Panc1 (cell line): ENCODE data around the gene GSTO2.

ENCODE experiments used
- CTCF ChIP-seq: fragments of 450-650 bp; IDR thresholded peaks from 2 replicates; pipeline ENCODE4 v1.5.1; 2017; ENCODE audit warnings: mild to moderate bottlenecking
- POLR2AphosphoS5 ChIP-seq: IDR thresholded peaks from 2 replicates; pipeline ENCODE4 v1.6.1; 2012; ENCODE audit warnings: mild to moderate bottlenecking, low read depth, low read length, moderate library complexity
- TF ChIP-seq, protein P1 (sequence below), 2 experiments: IDR thresholded peaks; 2 replicates each; pipeline ENCODE4 v1.6.1; 2011 to 2012; ENCODE audit warnings: low read depth in 2 of 2, control low read depth in 1 of 2, low read length in 1 of 2, mild to moderate bottlenecking in 1 of 2, moderate library complexity in 1 of 2; ENCODE audit not compliant: insufficient read depth in 1 of 2

DNA sequence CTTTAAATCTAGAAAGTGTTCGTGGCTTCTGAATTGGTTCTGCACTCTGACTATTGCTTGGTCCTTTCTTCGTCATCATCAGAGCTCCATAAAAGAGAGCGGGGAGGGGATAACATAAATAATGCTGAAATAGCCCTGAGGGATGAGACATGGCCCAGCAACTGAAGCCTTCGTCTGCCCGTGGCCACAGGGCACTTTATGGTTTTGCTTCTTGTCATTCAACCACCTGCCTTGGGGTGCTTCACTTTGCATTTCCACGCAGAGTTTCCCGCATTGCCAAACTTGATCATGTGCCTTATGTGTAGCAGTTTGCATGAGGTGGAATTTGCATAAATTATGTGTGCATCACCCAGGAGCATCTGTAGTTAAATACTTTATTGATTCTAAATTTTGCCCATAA lies 15.9 kb downstream of the GSTO2 start:
- no peak for TF ChIP-seq CTCF
- no peak for TF ChIP-seq POLR2AphosphoS5
- TF ChIP-seq, protein P1, sequence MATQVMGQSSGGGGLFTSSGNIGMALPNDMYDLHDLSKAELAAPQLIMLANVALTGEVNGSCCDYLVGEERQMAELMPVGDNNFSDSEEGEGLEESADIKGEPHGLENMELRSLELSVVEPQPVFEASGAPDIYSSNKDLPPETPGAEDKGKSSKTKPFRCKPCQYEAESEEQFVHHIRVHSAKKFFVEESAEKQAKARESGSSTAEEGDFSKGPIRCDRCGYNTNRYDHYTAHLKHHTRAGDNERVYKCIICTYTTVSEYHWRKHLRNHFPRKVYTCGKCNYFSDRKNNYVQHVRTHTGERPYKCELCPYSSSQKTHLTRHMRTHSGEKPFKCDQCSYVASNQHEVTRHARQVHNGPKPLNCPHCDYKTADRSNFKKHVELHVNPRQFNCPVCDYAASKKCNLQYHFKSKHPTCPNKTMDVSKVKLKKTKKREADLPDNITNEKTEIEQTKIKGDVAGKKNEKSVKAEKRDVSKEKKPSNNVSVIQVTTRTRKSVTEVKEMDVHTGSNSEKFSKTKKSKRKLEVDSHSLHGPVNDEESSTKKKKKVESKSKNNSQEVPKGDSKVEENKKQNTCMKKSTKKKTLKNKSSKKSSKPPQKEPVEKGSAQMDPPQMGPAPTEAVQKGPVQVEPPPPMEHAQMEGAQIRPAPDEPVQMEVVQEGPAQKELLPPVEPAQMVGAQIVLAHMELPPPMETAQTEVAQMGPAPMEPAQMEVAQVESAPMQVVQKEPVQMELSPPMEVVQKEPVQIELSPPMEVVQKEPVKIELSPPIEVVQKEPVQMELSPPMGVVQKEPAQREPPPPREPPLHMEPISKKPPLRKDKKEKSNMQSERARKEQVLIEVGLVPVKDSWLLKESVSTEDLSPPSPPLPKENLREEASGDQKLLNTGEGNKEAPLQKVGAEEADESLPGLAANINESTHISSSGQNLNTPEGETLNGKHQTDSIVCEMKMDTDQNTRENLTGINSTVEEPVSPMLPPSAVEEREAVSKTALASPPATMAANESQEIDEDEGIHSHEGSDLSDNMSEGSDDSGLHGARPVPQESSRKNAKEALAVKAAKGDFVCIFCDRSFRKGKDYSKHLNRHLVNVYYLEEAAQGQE (IDR thresholded peaks at IDR 0.05; ENCODE audit: insufficient read depth in 1 of 2, low read depth in 2 of 2, low read length in 1 of 2): no peak
